ENCODE data around the gene GOLGA5.

GOLGA5 gene

GRCh38 chr14:92880851-92881250, 86.7 kb downstream of the GOLGA5 start:
- peak; percentile 90 for FAIRE-seq

GRCh38 chr14:92883066-92883465, 89.0 kb downstream of the GOLGA5 start:
- FAIRE-seq: no peak

GRCh38 chr14:92884410-92884809, 90.3 kb downstream of the GOLGA5 start:
- FAIRE-seq: no peak

GRCh38 chr14:92885279-92886061, 91.4 kb downstream of the GOLGA5 start:
- FAIRE-seq: no peak

- FAIRE-seq: peak; percentile 72
Observed at GRCh38 chr14:92886337-92886736, 92.2 kb downstream of the GOLGA5 start.

GRCh38 chr14:92887157-92887556, 93.1 kb downstream of the GOLGA5 start:
- FAIRE-seq: no peak

- no peak for FAIRE-seq
Observed at GRCh38 chr14:92888896-92889295, 94.8 kb downstream of the GOLGA5 start.

Data from islet of Langerhans (tissue), 1 donor.